Left lung (tissue), 10 donors: ENCODE results near the gene MRE11. TPM values are rescaled to one million over a fixed set of nuclear protein-coding genes. Genes with fewer than 3 reads are reported as not detected.

ENCODE experiments used
- ATAC-seq: fragments of 200-7000 bp; cut with Tn5 transposase; one replicate; pipeline ENCODE4 v1.9.1; 2020; ENCODE audit warnings: moderate library complexity
- DNase-seq, 4 donors: peaks; one replicate each; pipeline ENCODE4 v3.0.0-alpha.2; 2013 to 2020
- H3K27ac ChIP-seq, 2 donors: fragments of 200-600 bp; sonication (generic) in 1 of 2; one replicate each; pipeline versions ENCODE4 v1.5.0 to v1.8.0; 2020 to 2021
- H3K27me3 ChIP-seq, 2 donors: fragments of 200-600 bp; sonication (generic) in 1 of 2; one replicate each; pipeline versions ENCODE4 v1.5.0 to v1.8.0; 2020 to 2021
- H3K36me3 ChIP-seq, 2 donors: fragments of 200-600 bp; sonication (generic) in 1 of 2; one replicate each; pipeline versions ENCODE4 v1.5.0 to v1.8.0; 2020 to 2021
- H3K4me1 ChIP-seq, 2 donors: fragments of 200-600 bp; one replicate each; pipeline ENCODE4 v1.8.0; 2021
- H3K4me3 ChIP-seq, 2 donors: fragments of 200-600 bp; sonication (generic) in 1 of 2; one replicate each; pipeline versions ENCODE4 v1.5.0 to v1.8.0; 2020 to 2021; ENCODE audit warnings: mild to moderate bottlenecking in 1 of 2
- H3K9me3 ChIP-seq, 2 donors: fragments of 200-600 bp; sonication (generic) in 1 of 2; one replicate each; pipeline versions ENCODE4 v1.5.0 to v1.8.0; 2020 to 2021
- intact Hi-C, 2 donors: fragments of 100-400 bp; cut with DNase I; formaldehyde crosslinking; loops; one replicate each; pipeline versions ENCODE4 v1.11.2 to v1.14.2; 2022
- polyA plus RNA-seq, 6 donors: library from polyadenylated mRNA; unstranded; fragments of 120-200 nt; gene quantifications; one replicate each; pipeline ENCODE4 v1.2.1, GENCODE V29; 2013; ENCODE audit not compliant: insufficient read length in 6 of 6
- total RNA-seq, 2 donors: library from RNA; stranded (reverse); fragmentation: NEBNext Ultra II Directional; extraction: Animal tissue kit (Norgen Biotek cat#: 25700); gene quantifications; one replicate each; pipeline ENCODE4 v1.2.1, GENCODE V29; 2021
- TF ChIP-seq, protein P1 (sequence below), 2 donors: fragments of 200-600 bp; sonication (generic) in 1 of 2; IDR thresholded peaks; one replicate each; pipeline versions ENCODE4 v1.5.0 to v1.8.0; 2021; ENCODE audit warnings: antibody characterized with exemption in 2 of 2
- donor health status: DM: no; HTN: yes; CAD: no.
- donor health status: DM: no; HTN: no; CAD: no.

The MRE11 gene
- total and polyA plus RNA-seq, 8 donors, result 15.5 to 45.3 (median 33.2) TPM

DNA sequence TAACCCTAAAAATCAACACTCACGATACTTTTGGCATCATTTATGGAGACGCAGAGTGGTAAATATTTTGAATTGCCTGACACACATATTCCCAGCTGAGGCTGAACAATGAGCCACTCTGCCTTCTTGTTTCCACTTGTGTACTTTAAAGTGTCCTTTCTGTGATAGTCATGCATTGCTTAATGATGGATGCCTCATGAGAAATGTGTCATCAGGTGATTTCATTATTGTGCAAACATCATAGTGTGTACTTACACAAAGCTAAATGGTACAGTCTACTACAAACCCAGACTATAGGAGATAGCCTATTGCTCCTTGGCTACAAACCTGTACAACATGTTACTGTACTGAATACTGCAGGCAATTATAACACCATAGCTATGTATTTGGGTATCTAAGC is 44.2 kb downstream of the MRE11 start:
- peak; percentile 52 for ATAC-seq
- Histone ChIP-seq H3K27me3 (no peaks in the 10 kb centered on the region), H3K36me3 (peaks cover 0 to 37% of the 10 kb centered on the region in 2 donors), H3K4me1 (no peaks in the 10 kb centered on the region), H3K4me3 (no peak overlapping the region), H3K27ac (no peak overlapping the region), H3K9me3 (no peaks in the 10 kb centered on the region)
- no peak for DNase-seq
- TF ChIP-seq, protein P1, sequence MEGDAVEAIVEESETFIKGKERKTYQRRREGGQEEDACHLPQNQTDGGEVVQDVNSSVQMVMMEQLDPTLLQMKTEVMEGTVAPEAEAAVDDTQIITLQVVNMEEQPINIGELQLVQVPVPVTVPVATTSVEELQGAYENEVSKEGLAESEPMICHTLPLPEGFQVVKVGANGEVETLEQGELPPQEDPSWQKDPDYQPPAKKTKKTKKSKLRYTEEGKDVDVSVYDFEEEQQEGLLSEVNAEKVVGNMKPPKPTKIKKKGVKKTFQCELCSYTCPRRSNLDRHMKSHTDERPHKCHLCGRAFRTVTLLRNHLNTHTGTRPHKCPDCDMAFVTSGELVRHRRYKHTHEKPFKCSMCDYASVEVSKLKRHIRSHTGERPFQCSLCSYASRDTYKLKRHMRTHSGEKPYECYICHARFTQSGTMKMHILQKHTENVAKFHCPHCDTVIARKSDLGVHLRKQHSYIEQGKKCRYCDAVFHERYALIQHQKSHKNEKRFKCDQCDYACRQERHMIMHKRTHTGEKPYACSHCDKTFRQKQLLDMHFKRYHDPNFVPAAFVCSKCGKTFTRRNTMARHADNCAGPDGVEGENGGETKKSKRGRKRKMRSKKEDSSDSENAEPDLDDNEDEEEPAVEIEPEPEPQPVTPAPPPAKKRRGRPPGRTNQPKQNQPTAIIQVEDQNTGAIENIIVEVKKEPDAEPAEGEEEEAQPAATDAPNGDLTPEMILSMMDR (IDR thresholded peaks at IDR 0.05), result no peak
- intact Hi-C loops, result no loop called here

DNA sequence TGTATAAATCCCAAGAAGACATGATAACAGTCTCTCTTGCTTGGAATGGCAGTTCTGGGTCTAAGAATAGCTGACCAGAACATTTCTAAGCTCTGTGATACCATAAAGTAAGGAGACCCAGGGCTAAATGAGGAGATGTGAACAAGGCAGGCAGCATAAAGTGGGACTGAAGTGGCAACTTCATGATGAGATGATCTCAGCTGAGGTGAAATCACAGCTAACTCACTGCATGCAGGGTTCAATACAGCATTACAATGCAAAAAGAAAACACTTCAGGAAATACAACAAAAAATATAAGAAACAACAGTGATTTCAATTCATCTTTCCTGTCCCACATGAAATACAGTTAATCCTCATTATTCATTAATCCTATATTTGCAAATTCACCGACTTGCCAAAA is 44.6 kb downstream of the MRE11 start:
- ATAC-seq (no peak), DNase-seq (no peak)
- intact Hi-C loops, result no loop called here
- Histone ChIP-seq H3K9me3 (no peaks in the 10 kb centered on the region), H3K4me1 (no peaks in the 10 kb centered on the region), H3K36me3 (peaks cover 0 to 41% of the 10 kb centered on the region in 2 donors), H3K4me3 (no peak overlapping the region), H3K27ac (no peak overlapping the region), H3K27me3 (no peaks in the 10 kb centered on the region)
- TF ChIP-seq, protein P1 (IDR thresholded peaks at IDR 0.05), result no peak

DNA sequence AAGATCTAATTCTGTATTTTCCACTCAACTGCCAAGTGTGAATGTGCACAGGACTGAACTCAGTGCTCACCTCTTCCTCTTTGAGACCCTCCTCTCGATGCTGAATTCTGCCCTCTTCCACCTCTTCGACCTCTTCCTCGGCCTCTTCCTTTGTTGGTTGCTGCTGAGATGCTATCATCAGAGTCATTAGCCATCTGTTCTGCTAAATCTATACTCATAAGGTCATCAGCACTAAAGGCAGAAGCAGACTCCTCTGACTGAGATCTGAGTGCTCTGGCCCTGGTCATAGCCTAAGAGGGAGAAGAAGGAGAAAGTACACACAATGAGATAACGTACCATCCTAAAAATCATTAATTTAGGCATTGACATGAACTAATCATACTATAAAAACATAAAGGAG is 46.5 kb downstream of the MRE11 start:
- Histone ChIP-seq H3K9me3 (no peaks in the 10 kb centered on the region), H3K4me1 (no peaks in the 10 kb centered on the region), H3K27ac (no peak overlapping the region), H3K27me3 (no peaks in the 10 kb centered on the region), H3K36me3 (peaks cover 0 to 47% of the 10 kb centered on the region in 2 donors), H3K4me3 (no peak overlapping the region)
- ATAC-seq, result no peak
- TF ChIP-seq, protein P1 (IDR thresholded peaks at IDR 0.05), result no peak
- no peak for DNase-seq
- intact Hi-C loops, result no loop called here

- no peaks in the 10 kb centered on the region for H3K4me1 ChIP-seq
- ATAC-seq (no peak), DNase-seq (no peak)
- intact Hi-C loops, result no loop called here
- peaks cover 0 to 57% of the 10 kb centered on the region in 2 donors for H3K36me3 ChIP-seq
- H3K9me3 ChIP-seq, result no peaks in the 10 kb centered on the region
- H3K4me3 ChIP-seq, result no peak overlapping the region
- TF ChIP-seq, protein P1 (IDR thresholded peaks at IDR 0.05), result no peak
- no peaks in the 10 kb centered on the region for H3K27me3 ChIP-seq
- no peak overlapping the region for H3K27ac ChIP-seq
These were observed 48.0 kb downstream of the MRE11 start for GRCh38 chr11:94445641-94446040.

DNA sequence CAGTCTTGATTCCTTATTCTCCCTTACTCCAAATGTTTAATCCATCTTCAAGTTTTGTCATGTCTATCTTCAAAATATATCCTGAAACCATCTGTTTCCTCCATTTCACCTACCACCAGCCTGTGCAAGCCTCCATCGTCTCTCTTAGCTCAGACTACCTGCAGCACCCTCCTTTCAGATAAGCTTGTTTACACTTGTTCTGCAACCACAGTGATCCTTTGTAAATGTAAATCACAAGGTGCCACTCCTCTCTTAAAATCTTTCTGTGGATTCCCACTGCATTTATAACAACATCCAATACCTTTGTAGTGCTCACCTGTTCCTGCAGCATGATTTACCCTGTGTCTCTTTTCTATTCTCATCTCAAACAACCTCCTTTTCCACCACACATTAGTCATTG is 60.6 kb downstream of the MRE11 start:
- no peaks in the 10 kb centered on the region for H3K4me1 ChIP-seq
- no peak for ATAC-seq
- intact Hi-C loops, result no loop called here
- peaks cover 0 to 83% of the 10 kb centered on the region in 2 donors for H3K36me3 ChIP-seq
- TF ChIP-seq, protein P1 (IDR thresholded peaks at IDR 0.05), result no peak
- no peak overlapping the region for H3K4me3 ChIP-seq
- H3K27ac ChIP-seq, result no peak overlapping the region
- peaks cover 0 to 7% of the 10 kb centered on the region in 2 donors for H3K9me3 ChIP-seq
- DNase-seq, result no peak
- no peaks in the 10 kb centered on the region for H3K27me3 ChIP-seq
